ENCODE measurements around the gene NISCH.

Gene NISCH

GRCh38 chr3:52446042-52446441, 9.4 kb upstream of the NISCH start:
- intact Hi-C loops (cut with DNase I), result no loop called here

GRCh38 chr3:52446631-52447511, 8.5 kb upstream of the NISCH start:
- intact Hi-C loops (cut with DNase I), result loop anchor here (1.0 kb wide), 1 partner anchor 19 kb away; no protein-coding TSS in a partner anchor
- DNase-seq, result peak in 9 of 10 donors; percentile 33 to 94 (median 67)

More at GRCh38 chr3:52446042-52446441, 9.4 kb upstream of the NISCH start:
- DNase-seq, result peak in 3 of 10 donors; percentile 33 to 59 (median 50)

GRCh38 chr3:52447512-52448355, 7.7 kb upstream of the NISCH start:
- DNase-seq, result peak in 4 of 10 donors; percentile 3 to 54 (median 31)
- intact Hi-C loops (cut with DNase I), result loop anchor here (1.0 kb wide), 1 partner anchor 19 kb away; no protein-coding TSS in a partner anchor

- peak in 1 of 10 donors; percentile 32 for DNase-seq
- intact Hi-C loops (cut with DNase I), result no loop called here
These were observed 4.7 kb upstream of the NISCH start for GRCh38 chr3:52450489-52451236.

GRCh38 chr3:52451237-52452083, 3.9 kb upstream of the NISCH start:
- intact Hi-C loops (cut with DNase I), result no loop called here
- no peak for DNase-seq

- DNase-seq, result no peak
- intact Hi-C loops (cut with DNase I), result no loop called here
These were observed 3.3 kb upstream of the NISCH start for GRCh38 chr3:52452126-52452525.

- no peak for DNase-seq
- intact Hi-C loops (cut with DNase I), result no loop called here
These were observed 2.7 kb upstream of the NISCH start for GRCh38 chr3:52452570-52453221.

GRCh38 chr3:52453496-52454249, 1.7 kb upstream of the NISCH start, which contains the start of gene TNNC1:
Gene TNNC1, minus strand, starts transcription at chr3:52454041. Its CDS starts 26 bp downstream, at chr3:52454015.
- DNase-seq, result no peak
- intact Hi-C loops (cut with DNase I), result no loop called here

- intact Hi-C loops (cut with DNase I), result no loop called here
- DNase-seq, result no peak
These were observed 1.0 kb upstream of the NISCH start for GRCh38 chr3:52454250-52454937.

- intact Hi-C loops (cut with DNase I), result no loop called here
- DNase-seq, result no peak
These were observed 494 bp upstream of the NISCH start for GRCh38 chr3:52454938-52455282.

- intact Hi-C loops (cut with DNase I), result no loop called here
- DNase-seq, result no peak
These were observed 880 bp downstream of the NISCH start for GRCh38 chr3:52456169-52456799.

- intact Hi-C loops (cut with DNase I), result no loop called here
- no peak for DNase-seq
These were observed 1.4 kb downstream of the NISCH start for GRCh38 chr3:52456800-52457183.

GRCh38 chr3:52458031-52458760, 2.8 kb downstream of the NISCH start:
- DNase-seq, result no peak
- intact Hi-C loops (cut with DNase I), result no loop called here

- intact Hi-C loops (cut with DNase I), result no loop called here
- DNase-seq, result no peak
These were observed 3.6 kb downstream of the NISCH start for GRCh38 chr3:52458770-52459545.

GRCh38 chr3:52461874-52462273, 6.5 kb downstream of the NISCH start:
- DNase-seq, result no peak
- intact Hi-C loops (cut with DNase I), result no loop called here

GRCh38 chr3:52463416-52463815, 8.0 kb downstream of the NISCH start:
- intact Hi-C loops (cut with DNase I), result no loop called here

More at GRCh38 chr3:52463416-52463815, 8.0 kb downstream of the NISCH start:
- no peak for DNase-seq

Measured in posterior cingulate gyrus (tissue), 11 donors.